K562 (cell line): ENCODE data around the gene CCNL1. TPM values are rescaled to one million over a fixed set of nuclear protein-coding genes. Genes with fewer than 3 reads are reported as not detected.
A peak's percentile ranks its signal among the peaks of the same experiment; 100 is the strongest.

Experiments used
- FOXA1 ChIP-seq: fragments of 450-650 bp; IDR thresholded peaks from 2 replicates; pipeline ENCODE4 v1.6.1; 2016; ENCODE audit warnings: mild to moderate bottlenecking, borderline replicate concordance
- REST ChIP-seq, 2 experiments: fragments of 450-650 bp; formaldehyde crosslinking in 1 of 2; IDR thresholded peaks; 2 replicates each; pipeline versions ENCODE4 v1.4.0 to v1.6.1; 2014 to 2020; ENCODE audit warnings: mild to moderate bottlenecking in 2 of 2, borderline replicate concordance in 1 of 2, low read depth in 1 of 2
- polyA plus RNA-seq, 8 experiments: library from polyadenylated mRNA; depleted of rRNA in 4 of 8; stranded (reverse) in 5 of 8; unstranded in 3 of 8; fragments of >200 nt; fragmentation: Nextera tagmentation in 2 of 8; fragmentation: Illumina TruSeq in 1 of 8; extraction: Ambion mirVana in 2 of 8; extraction: Trizol in 1 of 8; gene quantifications; 2 replicates each; pipeline versions ENCODE4 v1.2.1 to v1.2.3, GENCODE V29; 2011 to 2014; ENCODE audit warnings: inconsistent platforms in 1 of 8, missing spikeins in 1 of 8
- total RNA-seq, 7 experiments: library from RNA; depleted of rRNA in 6 of 7; stranded (reverse); fragments of >200 nt in 6 of 7; fragmentation: Illumina TruSeq in 2 of 7; extraction: Trizol in 2 of 7; gene quantifications; 2 replicates each; pipeline versions ENCODE4 v1.2.1 to v1.2.3, GENCODE V29; 2011 to 2021; ENCODE audit warnings: low replicate concordance in 1 of 7

Gene CCNL1
- total and polyA plus RNA-seq, 9 of the 15 experiments (the other 6 are each of a cell fraction or from before 2014, with no cell fraction given) = 16.1 to 186 (median 132) TPM

- TF ChIP-seq REST (IDR thresholded peaks at IDR 0.05; ENCODE audit: borderline replicate concordance) (peak; percentile 29; the same call in 1 of the 2 replicates), REST (CRISPR knock-in tag; IDR thresholded peaks at IDR 0.05; ENCODE audit: low read depth) (no peak), FOXA1 (0 out of 2 replicates have a peak, but pooled peaks have one; percentile 28)
- TF ChIP-seq, all 486 proteins: peak for 102
These were observed 52.3 kb downstream of the CCNL1 start (continued) for GRCh38 chr3:157107644-157108133.
